Neural cell (in vitro differentiated cells): ENCODE measurements around the gene LRMDA. TPM values are rescaled to one million over a fixed set of nuclear protein-coding genes. Genes with fewer than 3 reads are reported as not detected.
A peak's percentile ranks its signal among the peaks of the same experiment; 100 is the strongest.

ENCODE experiments used
- H2AFZ ChIP-seq: fragments of 200-600, 300-800 bp; sonication (generic), shearing (Covaris generic); 2 replicates; pipeline ENCODE4 v1.6.0; 2014; ENCODE audit warnings: low read depth, mild to moderate bottlenecking, antibody characterized with exemption, low read length, moderate library complexity
- H3F3A ChIP-seq: fragments of 200-600 bp; shearing (Covaris generic); 2 replicates; pipeline ENCODE4 v1.6.1; 2016; ENCODE audit warnings: mild to moderate bottlenecking, moderate library complexity, mixed read lengths, antibody characterized with exemption, low read length; ENCODE audit not compliant: insufficient read depth, poor library complexity, severe bottlenecking
- H3K27ac ChIP-seq: fragments of 200-600, 300-800 bp; sonication (generic), shearing (Covaris generic); 2 replicates; pipeline ENCODE4 v1.5.1; 2014; ENCODE audit warnings: mild to moderate bottlenecking, low read length, moderate library complexity
- H3K27me3 ChIP-seq: fragments of 300-800, 200-600 bp; sonication (generic), shearing (Covaris generic); 2 replicates; pipeline ENCODE4 v1.6.0; 2014; ENCODE audit warnings: mild to moderate bottlenecking, low read depth, low read length, moderate library complexity; ENCODE audit not compliant: insufficient read depth
- H3K36me3 ChIP-seq: fragments of 300-800, 200-600 bp; sonication (generic), shearing (Covaris generic); 2 replicates; pipeline ENCODE4 v1.5.1; 2014; ENCODE audit warnings: mild to moderate bottlenecking, antibody characterized with exemption, low read length, moderate library complexity; ENCODE audit not compliant: insufficient read depth
- H3K4me2 ChIP-seq: fragments of 300-800, 200-600 bp; sonication (generic), shearing (Covaris generic); 2 replicates; pipeline ENCODE4 v1.6.0; 2014; ENCODE audit warnings: mild to moderate bottlenecking, low read length
- H3K4me3 ChIP-seq: fragments of 300-800, 200-600 bp; sonication (generic), shearing (Covaris generic); 2 replicates; pipeline ENCODE4 v1.5.1; 2014; ENCODE audit warnings: mild to moderate bottlenecking, low read length, moderate library complexity
- H3K79me2 ChIP-seq: fragments of 200-600 bp; shearing (Covaris generic); replicated peaks from 2 replicates; pipeline ENCODE4 v1.6.0; 2014; ENCODE audit warnings: mild to moderate bottlenecking, low read length, moderate library complexity; ENCODE audit not compliant: insufficient read depth
- H3K9ac ChIP-seq: fragments of 300-800, 200-600 bp; sonication (generic), shearing (Covaris generic); 2 replicates; pipeline ENCODE4 v1.6.1; 2016; ENCODE audit warnings: mild to moderate bottlenecking, low read length, mixed read lengths
- H3K9me2 ChIP-seq: fragments of 200-600 bp; shearing (Covaris generic); 2 replicates; pipeline ENCODE4 v1.6.1; 2016; ENCODE audit warnings: mild to moderate bottlenecking, low read length, mixed read lengths; ENCODE audit not compliant: insufficient read depth
- H3K9me3 ChIP-seq: fragments of 200-600, 300-800 bp; sonication (generic), shearing (Covaris generic); 2 replicates; pipeline ENCODE4 v1.6.1; 2016; ENCODE audit warnings: mild to moderate bottlenecking, mixed run types, low read length, moderate library complexity, mixed read lengths
- H4K20me1 ChIP-seq: fragments of 200-600 bp; shearing (Covaris generic); 2 replicates; pipeline ENCODE4 v1.6.1; 2016; ENCODE audit warnings: mild to moderate bottlenecking, mixed run types; ENCODE audit not compliant: insufficient read depth
- CTCF ChIP-seq: fragments of 450-650 bp; IDR thresholded peaks from 2 replicates; pipeline ENCODE4 v1.5.1; 2014; ENCODE audit warnings: antibody characterized with exemption, mild to moderate bottlenecking, moderate library complexity; ENCODE audit not compliant: poor library complexity, severe bottlenecking
- EP300 ChIP-seq: fragments of 450-650 bp; conservative IDR thresholded peaks from 2 replicates; pipeline ENCODE4 v1.6.1; 2014; ENCODE audit warnings: antibody characterized with exemption, mild to moderate bottlenecking, moderate library complexity; ENCODE audit not compliant: poor library complexity, severe bottlenecking
- EZH2 ChIP-seq: fragments of 200-600, 300-800 bp; shearing (Covaris generic), sonication (generic); IDR thresholded peaks from 2 replicates; pipeline ENCODE4 v1.6.1; 2014; ENCODE audit warnings: antibody characterized with exemption, low read length, borderline replicate concordance, mild to moderate bottlenecking; ENCODE audit not compliant: insufficient read depth, poor library complexity, severe bottlenecking
- MXI1 ChIP-seq: fragments of 450-650 bp; conservative IDR thresholded peaks from 2 replicates; pipeline ENCODE4 v1.6.1; 2014; ENCODE audit warnings: antibody characterized with exemption, mild to moderate bottlenecking; ENCODE audit not compliant: poor library complexity, severe bottlenecking
- POLR2AphosphoS5 ChIP-seq: IDR thresholded peaks from 2 replicates; pipeline ENCODE4 v1.6.1; 2012
- RAD21 ChIP-seq: fragments of 450-650 bp; conservative IDR thresholded peaks from 2 replicates; pipeline ENCODE4 v1.6.1; 2014; ENCODE audit warnings: antibody characterized with exemption, mild to moderate bottlenecking, moderate library complexity
- SMC3 ChIP-seq: fragments of 450-650 bp; conservative IDR thresholded peaks from 2 replicates; pipeline ENCODE4 v1.6.1; 2014; ENCODE audit warnings: antibody characterized with exemption, mild to moderate bottlenecking, moderate library complexity; ENCODE audit not compliant: poor library complexity
- TAF1 ChIP-seq: IDR thresholded peaks from 2 replicates; pipeline ENCODE4 v1.6.1; 2012; ENCODE audit warnings: low read depth
- polyA plus RNA-seq: library from polyadenylated mRNA; depleted of rRNA; stranded (reverse); fragments of >200 nt; gene quantifications from 2 replicates; pipeline ENCODE4 v1.2.3, GENCODE V29; 2014
- TF ChIP-seq, protein P1 (sequence below): IDR thresholded peaks from 2 replicates; pipeline ENCODE4 v1.6.1; 2012; ENCODE audit warnings: borderline replicate concordance

LRMDA gene
- polyA plus RNA-seq, 1 donor from 2014 or later: 5.6 TPM

DNA sequence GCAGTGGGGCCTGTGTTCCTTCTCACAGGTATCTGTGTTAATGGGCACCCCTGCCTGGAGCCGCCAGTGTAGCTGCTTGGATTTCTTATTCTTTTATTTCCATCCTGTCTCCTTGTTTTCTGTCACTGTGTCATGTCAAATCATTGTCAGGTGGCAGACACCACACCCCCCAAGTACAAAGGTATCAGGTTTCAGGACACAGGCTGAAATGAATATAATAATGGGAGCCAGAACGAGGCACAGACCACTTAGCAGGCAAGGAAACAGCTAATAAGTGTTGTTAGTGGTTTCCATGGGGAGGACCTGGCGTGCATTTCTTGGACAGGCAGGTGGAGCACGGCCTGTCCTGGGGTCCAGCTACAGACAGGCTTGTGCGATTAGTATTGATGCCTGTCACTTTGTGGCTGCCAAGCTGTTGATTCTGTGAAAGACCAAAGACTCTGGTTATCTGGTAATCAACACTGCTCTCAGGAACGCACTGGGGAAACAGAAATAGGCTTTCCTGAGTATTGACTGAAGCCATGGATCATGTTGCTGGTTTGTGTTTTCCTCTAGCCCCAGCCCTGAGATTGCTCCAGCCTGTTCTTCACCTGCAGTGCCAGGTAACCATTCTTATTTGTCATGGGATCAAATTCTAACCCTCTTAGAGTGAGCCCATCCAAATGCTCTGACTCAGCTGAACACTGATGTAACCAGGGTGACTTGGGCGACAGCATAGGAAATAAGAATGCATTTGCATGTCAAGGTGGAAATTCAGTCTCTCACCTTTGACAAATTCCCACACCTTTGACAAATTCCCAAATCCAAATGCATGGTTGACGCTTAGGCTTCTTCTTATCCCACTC, 1002.0 kb downstream of the LRMDA start:
- Histone ChIP-seq H4K20me1 (no peaks in the 10 kb centered on the region), H3K9ac (peak overlapping the region; percentile 4), H2AFZ (no peak overlapping the region)

DNA sequence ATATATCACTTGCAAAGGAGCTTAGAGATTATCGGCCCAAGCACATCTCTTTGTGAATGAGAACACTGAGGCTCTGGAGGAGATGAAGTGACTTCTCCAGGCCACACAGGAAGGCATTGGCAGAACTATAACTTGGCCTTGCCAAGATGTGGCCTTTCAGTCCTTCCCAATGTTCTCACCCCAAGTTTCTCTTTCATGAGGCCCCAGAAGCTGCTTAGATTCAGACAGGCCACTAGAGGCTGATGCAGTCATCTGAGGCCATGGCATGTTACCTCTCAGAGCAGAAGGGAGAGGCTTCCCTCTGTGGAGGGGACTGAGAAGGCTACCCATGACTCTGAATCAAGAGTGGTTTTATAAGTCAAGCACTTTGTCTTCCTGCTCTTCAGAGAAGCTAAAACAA, 1003.7 kb downstream of the LRMDA start:
- Histone ChIP-seq H4K20me1 (no peaks in the 10 kb centered on the region), H3K27ac (no peak overlapping the region), H3K4me3 (no peak overlapping the region), H3K9ac (no peak overlapping the region), H3K27me3 (no peaks in the 10 kb centered on the region), H3K4me2 (no peak overlapping the region), H3K9me2 (no peaks in the 10 kb centered on the region), H3K36me3 (no peaks in the 10 kb centered on the region), H2AFZ (no peak overlapping the region), H3K79me2 (no peaks in the 10 kb centered on the region), H3K9me3 (no peaks in the 10 kb centered on the region), H3F3A (no peaks in the 10 kb centered on the region)
- TF ChIP-seq MXI1 (no peak), CTCF (no peak), POLR2AphosphoS5 (no peak), EP300 (no peak), TAF1 (no peak), RAD21 (no peak)
- TF ChIP-seq, protein P1, sequence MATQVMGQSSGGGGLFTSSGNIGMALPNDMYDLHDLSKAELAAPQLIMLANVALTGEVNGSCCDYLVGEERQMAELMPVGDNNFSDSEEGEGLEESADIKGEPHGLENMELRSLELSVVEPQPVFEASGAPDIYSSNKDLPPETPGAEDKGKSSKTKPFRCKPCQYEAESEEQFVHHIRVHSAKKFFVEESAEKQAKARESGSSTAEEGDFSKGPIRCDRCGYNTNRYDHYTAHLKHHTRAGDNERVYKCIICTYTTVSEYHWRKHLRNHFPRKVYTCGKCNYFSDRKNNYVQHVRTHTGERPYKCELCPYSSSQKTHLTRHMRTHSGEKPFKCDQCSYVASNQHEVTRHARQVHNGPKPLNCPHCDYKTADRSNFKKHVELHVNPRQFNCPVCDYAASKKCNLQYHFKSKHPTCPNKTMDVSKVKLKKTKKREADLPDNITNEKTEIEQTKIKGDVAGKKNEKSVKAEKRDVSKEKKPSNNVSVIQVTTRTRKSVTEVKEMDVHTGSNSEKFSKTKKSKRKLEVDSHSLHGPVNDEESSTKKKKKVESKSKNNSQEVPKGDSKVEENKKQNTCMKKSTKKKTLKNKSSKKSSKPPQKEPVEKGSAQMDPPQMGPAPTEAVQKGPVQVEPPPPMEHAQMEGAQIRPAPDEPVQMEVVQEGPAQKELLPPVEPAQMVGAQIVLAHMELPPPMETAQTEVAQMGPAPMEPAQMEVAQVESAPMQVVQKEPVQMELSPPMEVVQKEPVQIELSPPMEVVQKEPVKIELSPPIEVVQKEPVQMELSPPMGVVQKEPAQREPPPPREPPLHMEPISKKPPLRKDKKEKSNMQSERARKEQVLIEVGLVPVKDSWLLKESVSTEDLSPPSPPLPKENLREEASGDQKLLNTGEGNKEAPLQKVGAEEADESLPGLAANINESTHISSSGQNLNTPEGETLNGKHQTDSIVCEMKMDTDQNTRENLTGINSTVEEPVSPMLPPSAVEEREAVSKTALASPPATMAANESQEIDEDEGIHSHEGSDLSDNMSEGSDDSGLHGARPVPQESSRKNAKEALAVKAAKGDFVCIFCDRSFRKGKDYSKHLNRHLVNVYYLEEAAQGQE: no peak

More for the DNA sequence above, 1002.0 kb downstream of the LRMDA start:
- Histone ChIP-seq H3K36me3 (no peaks in the 10 kb centered on the region), H3K9me2 (no peaks in the 10 kb centered on the region), H3K27me3 (no peaks in the 10 kb centered on the region), H3K9me3 (no peaks in the 10 kb centered on the region), H3K4me3 (peak overlapping the region; percentile 35), H3K79me2 (no peaks in the 10 kb centered on the region), H3K4me2 (peak overlapping the region; percentile 15), H3F3A (no peaks in the 10 kb centered on the region), H3K27ac (peak overlapping the region; percentile 49)
- TF ChIP-seq, protein P1: peak; percentile 18
- TF ChIP-seq POLR2AphosphoS5: peak; percentile 82
- peak; percentile 23 for TF ChIP-seq SMC3
- TF ChIP-seq EP300: peak; percentile 93
- peak; percentile 4 for TF ChIP-seq TAF1
- peak; percentile 13 for TF ChIP-seq RAD21
- TF ChIP-seq EZH2: no peak
- TF ChIP-seq MXI1: no peak
- no peak for TF ChIP-seq CTCF
